SK-N-SH (cell line): Measurements from ENCODE around the gene TMEM185A. TPM values are rescaled to one million over a fixed set of nuclear protein-coding genes. Genes with fewer than 3 reads are reported as not detected.

ENCODE experiments used
- CTCF ChIA-PET: fragments of 300-600, 350-600 bp; formaldehyde crosslinking; extraction: SDS; loops from one replicate; lab custom pipeline; 2021; lab: Yijun Ruan, JAX
- POLR2A ChIA-PET: fragments of 350-600 bp; sonication (Branson Sonifier 250); formaldehyde crosslinking; extraction: SDS; loops from one replicate; lab custom pipeline; 2020; ENCODE audit warnings: antibody characterized with exemption, inconsistent platforms; lab: Yijun Ruan, JAX
- DNase-seq: peaks from one replicate; pipeline ENCODE4 v3.0.0; 2012
- H2AFZ ChIP-seq: fragments of 200-600 bp; sonication (generic); 2 replicates; pipeline ENCODE4 v1.8.1; 2016; ENCODE audit warnings: antibody characterized with exemption, mild to moderate bottlenecking, low read depth
- H3F3A ChIP-seq: fragments of 200-600 bp; sonication (generic); replicated peaks from 2 replicates; pipeline ENCODE3; 2016; ENCODE audit warnings: antibody characterized with exemption, mild to moderate bottlenecking; ENCODE audit not compliant: insufficient read depth
- H3K27ac ChIP-seq, 2 experiments: fragments of 200-500 bp in 1 of 2; fragments of 200-600 bp in 1 of 2; sonication (Bioruptor generic) in 1 of 2; sonication (generic), shearing (Covaris generic) in 1 of 2; 2 replicates each; pipeline versions ENCODE4 v1.5.1 to v1.6.1; 2014 to 2016; ENCODE audit warnings: low read depth in 2 of 2, inconsistent platforms in 1 of 2, low read length in 1 of 2, mild to moderate bottlenecking in 1 of 2, mixed read lengths in 1 of 2
- H3K27me3 ChIP-seq: fragments of 200-600 bp; sonication (generic), shearing (Covaris generic); 2 replicates; pipeline ENCODE4 v1.6.1; 2016; ENCODE audit warnings: mixed run types; ENCODE audit not compliant: insufficient read depth
- H3K36me3 ChIP-seq, 2 experiments: fragments of 200-500 bp in 1 of 2; fragments of 200-600 bp in 1 of 2; sonication (Bioruptor generic) in 1 of 2; sonication (generic) in 1 of 2; replicated peaks in 1 of 2; 2 replicates each; pipeline versions ENCODE3 to v1.5.1; 2014 to 2016; ENCODE audit warnings: low read length in 1 of 2, mild to moderate bottlenecking in 1 of 2; ENCODE audit not compliant: insufficient read depth in 2 of 2, control insufficient read depth in 1 of 2
- H3K4me1 ChIP-seq, 2 experiments: fragments of 200-500 bp in 1 of 2; fragments of 200-600 bp in 1 of 2; sonication (Bioruptor generic) in 1 of 2; sonication (generic), shearing (Covaris generic) in 1 of 2; 2 replicates each; pipeline versions ENCODE4 v1.5.1 to v1.6.1; 2014 to 2016; ENCODE audit warnings: low read depth in 1 of 2, low read length in 1 of 2, mixed run types in 1 of 2; ENCODE audit not compliant: insufficient read depth in 2 of 2, control insufficient read depth in 1 of 2
- H3K4me2 ChIP-seq: fragments of 200-600 bp; sonication (generic), shearing (Covaris generic); 2 replicates; pipeline ENCODE4 v1.6.1; 2017; ENCODE audit warnings: mixed run types
- H3K4me3 ChIP-seq, 2 experiments: fragments of 200-500 bp in 1 of 2; fragments of 200-600 bp in 1 of 2; sonication (Bioruptor generic) in 1 of 2; sonication (generic), shearing (Covaris generic) in 1 of 2; 2 replicates each; pipeline versions ENCODE4 v1.5.1 to v1.8.1; 2014 to 2016; ENCODE audit warnings: low read depth in 2 of 2, inconsistent platforms in 1 of 2, low read length in 1 of 2, mild to moderate bottlenecking in 1 of 2, mixed read lengths in 1 of 2, moderate library complexity in 1 of 2
- H3K79me2 ChIP-seq: fragments of 200-600 bp; sonication (generic); 2 replicates; pipeline ENCODE4 v1.8.1; 2017; ENCODE audit warnings: mild to moderate bottlenecking; ENCODE audit not compliant: insufficient read depth
- H3K9ac ChIP-seq: fragments of 200-600 bp; sonication (generic); 2 replicates; pipeline ENCODE4 v1.6.1; 2017; ENCODE audit warnings: mixed run types
- H3K9me2 ChIP-seq: fragments of 200-600 bp; sonication (generic); 2 replicates; pipeline ENCODE4 v1.6.1; 2017; ENCODE audit warnings: mixed run types
- H3K9me3 ChIP-seq: fragments of 200-600 bp; sonication (generic); 2 replicates; pipeline ENCODE4 v1.6.1; 2017; ENCODE audit warnings: mixed run types, mild to moderate bottlenecking, moderate library complexity
- H4K20me1 ChIP-seq: fragments of 200-600 bp; sonication (generic); 2 replicates; pipeline ENCODE4 v1.6.1; 2017; ENCODE audit warnings: mild to moderate bottlenecking, mixed run types; ENCODE audit not compliant: insufficient read depth
- ELF1 ChIP-seq: IDR thresholded peaks from 2 replicates; pipeline ENCODE4 v1.4.0; 2012
- FOSL2 ChIP-seq: IDR thresholded peaks from 2 replicates; pipeline ENCODE4 v1.4.0; 2012; ENCODE audit warnings: low read depth, mild to moderate bottlenecking, moderate library complexity, borderline replicate concordance
- FOXJ3 ChIP-seq: sonication (generic); formaldehyde crosslinking; IDR thresholded peaks from 2 replicates; pipeline ENCODE4 v1.5.1; 2020; ENCODE audit warnings: mild to moderate bottlenecking, missing genetic modification reagents
- GABPA ChIP-seq: IDR thresholded peaks from 2 replicates; pipeline ENCODE4 v1.4.0; 2012; ENCODE audit warnings: low read depth, mild to moderate bottlenecking
- GATA2 ChIP-seq: sonication (generic); formaldehyde crosslinking; IDR thresholded peaks from 2 replicates; pipeline ENCODE4 v1.5.0; 2020; ENCODE audit warnings: mild to moderate bottlenecking, missing genetic modification reagents
- JUND ChIP-seq: IDR thresholded peaks from 2 replicates; pipeline ENCODE4 v1.4.0; 2012
- MXI1 ChIP-seq: IDR thresholded peaks from 2 replicates; pipeline ENCODE4 v1.6.1; 2012; ENCODE audit warnings: mild to moderate bottlenecking, low read depth, low read length, improper control_type of control experiment
- NFIC ChIP-seq: IDR thresholded peaks from 2 replicates; pipeline ENCODE4 v1.4.0; 2012; ENCODE audit warnings: borderline replicate concordance
- NRF1 ChIP-seq: IDR thresholded peaks from 2 replicates; pipeline ENCODE4 v1.6.1; 2012; ENCODE audit warnings: low read depth, mild to moderate bottlenecking, low read length
- PBX3 ChIP-seq: IDR thresholded peaks from 2 replicates; pipeline ENCODE4; 2012
- POLR2AphosphoS5 ChIP-seq: IDR thresholded peaks from 2 replicates; pipeline ENCODE4 v1.6.1; 2012; ENCODE audit warnings: low read depth, low read length
- RCOR1 ChIP-seq: fragments of 150-350 bp; IDR thresholded peaks from 2 replicates; pipeline ENCODE4 v1.6.1; 2017; ENCODE audit warnings: antibody characterized with exemption, low read length
- RFX5 ChIP-seq: IDR thresholded peaks from 2 replicates; pipeline ENCODE4 v1.6.1; 2012; ENCODE audit warnings: mild to moderate bottlenecking, improper control_type of control experiment, low read length
- RXRA ChIP-seq: IDR thresholded peaks from 2 replicates; pipeline ENCODE4 v1.4.0; 2012; ENCODE audit warnings: low read depth, mild to moderate bottlenecking, borderline replicate concordance
- SIN3A ChIP-seq: IDR thresholded peaks from 2 replicates; pipeline ENCODE4 v1.6.1; 2012; ENCODE audit warnings: low read depth, mild to moderate bottlenecking, low read length, moderate library complexity, borderline replicate concordance
- TAF1 ChIP-seq: IDR thresholded peaks from 2 replicates; pipeline ENCODE4 v1.6.1; 2012; ENCODE audit warnings: low read depth, mild to moderate bottlenecking, low read length, moderate library complexity, borderline replicate concordance
- TEAD4 ChIP-seq: IDR thresholded peaks from 2 replicates; pipeline ENCODE4 v1.4.0; 2012; ENCODE audit warnings: mild to moderate bottlenecking, borderline replicate concordance; ENCODE audit not compliant: insufficient read depth
- ZBTB33 ChIP-seq: IDR thresholded peaks from 2 replicates; pipeline ENCODE4 v1.4.0; 2012; ENCODE audit warnings: low read depth, borderline replicate concordance
- WGBS: methylation state at CpG from one replicate; pipeline ENCODE4 v1.1.6; 2017; ENCODE audit warnings: low lambda C conversion rate; 5-methylcytosine and 5-hydroxymethylcytosine counted together
- polyA plus RNA-seq, 3 experiments: library from polyadenylated mRNA; depleted of rRNA; stranded (reverse); fragments of >200 nt; gene quantifications; 2 replicates each; pipeline ENCODE4 v1.2.3, GENCODE V29; 2012
- TF ChIP-seq, protein P1 (sequence below): fragments of 150-350 bp; IDR thresholded peaks from 2 replicates; pipeline ENCODE4 v1.6.1; 2017; ENCODE audit warnings: antibody characterized with exemption, low read length, low read depth, borderline replicate concordance
- TF ChIP-seq, protein P2 (sequence below): IDR thresholded peaks from 2 replicates; pipeline ENCODE4 v1.6.1; 2012; ENCODE audit warnings: mild to moderate bottlenecking, low read depth, low read length, moderate library complexity
- TF ChIP-seq, protein P3 (sequence below): IDR thresholded peaks from 2 replicates; pipeline ENCODE4 v1.4.0; 2012; ENCODE audit warnings: low read depth

Gene TMEM185A
- polyA plus RNA-seq, 1 of the 3 experiments (the other 2 are of a cell fraction), result 11.9 TPM

DNA sequence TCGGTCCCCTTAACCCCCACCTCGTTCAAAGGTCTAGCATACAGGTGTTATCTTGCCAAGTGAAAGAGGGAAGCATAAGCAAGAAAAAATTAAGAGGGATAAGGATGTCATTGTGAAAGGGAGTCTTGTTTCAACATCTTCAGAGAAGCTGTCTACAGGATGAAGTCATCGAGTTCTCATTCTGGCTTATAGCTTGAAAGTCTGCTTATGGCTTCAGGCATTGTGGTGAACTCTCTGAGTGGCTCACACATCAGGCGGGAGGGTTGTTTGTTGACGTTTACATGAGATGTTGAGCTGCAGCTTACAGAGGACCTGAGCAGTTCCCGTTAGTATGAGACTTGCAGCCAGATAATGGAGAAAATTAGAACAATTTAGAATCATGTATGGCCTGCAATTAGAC is 60.9 kb downstream of the TMEM185A start (continued):
- no peak for TF ChIP-seq POLR2AphosphoS5
- no peak for TF ChIP-seq SIN3A
- TF ChIP-seq NFIC, result no peak
- no peak for TF ChIP-seq FOSL2
- no peak for TF ChIP-seq MXI1
- TF ChIP-seq TEAD4, result no peak

DNA sequence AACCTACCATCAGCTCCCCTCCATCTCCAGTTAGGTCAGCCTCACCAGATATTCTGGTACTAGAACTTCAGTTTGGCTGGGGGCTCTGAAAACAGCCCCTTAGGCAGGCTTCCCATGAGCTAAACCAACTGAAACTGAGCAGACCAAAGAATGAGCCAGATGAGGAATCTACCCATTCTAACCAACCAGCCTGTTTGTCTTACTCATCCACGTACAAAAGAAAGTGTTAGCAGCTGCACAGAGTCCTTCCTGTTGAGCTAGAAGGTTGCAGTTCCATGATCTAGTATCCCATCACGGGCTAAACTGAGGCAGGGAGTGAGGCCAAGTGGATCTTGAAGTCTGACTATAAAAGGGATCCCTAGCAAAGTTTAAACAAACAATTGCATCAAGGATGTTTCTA is 61.8 kb downstream of the TMEM185A start:
- no peak for DNase-seq
- Histone ChIP-seq H3K4me2 (no peak overlapping the region), H3K9me3 (no peaks in the 10 kb centered on the region), H3K4me1 (no peaks in the 10 kb centered on the region), H3K4me3 (no peak overlapping the region), H4K20me1 (no peaks in the 10 kb centered on the region), H3K27me3 (peaks cover 8% of the 10 kb centered on the region; the same call in 1 of the 2 replicates), H3K36me3 (no peaks in the 10 kb centered on the region), H3K27ac (no peak overlapping the region), H3F3A (no peaks in the 10 kb centered on the region), H3K79me2 (no peaks in the 10 kb centered on the region), H3K9ac (no peak overlapping the region), H2AFZ (no peak overlapping the region), H3K9me2 (no peaks in the 10 kb centered on the region)
- WGBS, result 0% methylated on average over 2 of the region's 2 CpGs
- ChIA-PET CTCF (no interaction called here), POLR2A (no interaction called here)
- no peak for TF ChIP-seq ZBTB33
- TF ChIP-seq NRF1, result no peak
- no peak for TF ChIP-seq NFIC
- TF ChIP-seq, protein P1, sequence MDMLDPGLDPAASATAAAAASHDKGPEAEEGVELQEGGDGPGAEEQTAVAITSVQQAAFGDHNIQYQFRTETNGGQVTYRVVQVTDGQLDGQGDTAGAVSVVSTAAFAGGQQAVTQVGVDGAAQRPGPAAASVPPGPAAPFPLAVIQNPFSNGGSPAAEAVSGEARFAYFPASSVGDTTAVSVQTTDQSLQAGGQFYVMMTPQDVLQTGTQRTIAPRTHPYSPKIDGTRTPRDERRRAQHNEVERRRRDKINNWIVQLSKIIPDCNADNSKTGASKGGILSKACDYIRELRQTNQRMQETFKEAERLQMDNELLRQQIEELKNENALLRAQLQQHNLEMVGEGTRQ, result no peak
- TF ChIP-seq RCOR1, result no peak
- no peak for TF ChIP-seq TAF1
- no peak for TF ChIP-seq POLR2AphosphoS5
- no peak for TF ChIP-seq GABPA
- TF ChIP-seq JUND, result no peak
- TF ChIP-seq, protein P2, sequence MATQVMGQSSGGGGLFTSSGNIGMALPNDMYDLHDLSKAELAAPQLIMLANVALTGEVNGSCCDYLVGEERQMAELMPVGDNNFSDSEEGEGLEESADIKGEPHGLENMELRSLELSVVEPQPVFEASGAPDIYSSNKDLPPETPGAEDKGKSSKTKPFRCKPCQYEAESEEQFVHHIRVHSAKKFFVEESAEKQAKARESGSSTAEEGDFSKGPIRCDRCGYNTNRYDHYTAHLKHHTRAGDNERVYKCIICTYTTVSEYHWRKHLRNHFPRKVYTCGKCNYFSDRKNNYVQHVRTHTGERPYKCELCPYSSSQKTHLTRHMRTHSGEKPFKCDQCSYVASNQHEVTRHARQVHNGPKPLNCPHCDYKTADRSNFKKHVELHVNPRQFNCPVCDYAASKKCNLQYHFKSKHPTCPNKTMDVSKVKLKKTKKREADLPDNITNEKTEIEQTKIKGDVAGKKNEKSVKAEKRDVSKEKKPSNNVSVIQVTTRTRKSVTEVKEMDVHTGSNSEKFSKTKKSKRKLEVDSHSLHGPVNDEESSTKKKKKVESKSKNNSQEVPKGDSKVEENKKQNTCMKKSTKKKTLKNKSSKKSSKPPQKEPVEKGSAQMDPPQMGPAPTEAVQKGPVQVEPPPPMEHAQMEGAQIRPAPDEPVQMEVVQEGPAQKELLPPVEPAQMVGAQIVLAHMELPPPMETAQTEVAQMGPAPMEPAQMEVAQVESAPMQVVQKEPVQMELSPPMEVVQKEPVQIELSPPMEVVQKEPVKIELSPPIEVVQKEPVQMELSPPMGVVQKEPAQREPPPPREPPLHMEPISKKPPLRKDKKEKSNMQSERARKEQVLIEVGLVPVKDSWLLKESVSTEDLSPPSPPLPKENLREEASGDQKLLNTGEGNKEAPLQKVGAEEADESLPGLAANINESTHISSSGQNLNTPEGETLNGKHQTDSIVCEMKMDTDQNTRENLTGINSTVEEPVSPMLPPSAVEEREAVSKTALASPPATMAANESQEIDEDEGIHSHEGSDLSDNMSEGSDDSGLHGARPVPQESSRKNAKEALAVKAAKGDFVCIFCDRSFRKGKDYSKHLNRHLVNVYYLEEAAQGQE, result no peak
- TF ChIP-seq, protein P3, sequence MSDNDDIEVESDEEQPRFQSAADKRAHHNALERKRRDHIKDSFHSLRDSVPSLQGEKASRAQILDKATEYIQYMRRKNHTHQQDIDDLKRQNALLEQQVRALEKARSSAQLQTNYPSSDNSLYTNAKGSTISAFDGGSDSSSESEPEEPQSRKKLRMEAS, result no peak
- no peak for TF ChIP-seq FOXJ3
- TF ChIP-seq RXRA, result no peak
- no peak for TF ChIP-seq GATA2 (CRISPR knock-in tag)
- TF ChIP-seq ELF1, result no peak
- no peak for TF ChIP-seq RFX5
- TF ChIP-seq PBX3, result no peak
